GF-D8 (cell line): ENCODE data around the gene RASD2.
"Not testable (repeated sequence)": the region's sequence is repeated elsewhere in the genome, so short reads cannot be mapped to it uniquely, and the experiment has no call there.

ENCODE experiments used
- DNase-seq: peaks from one replicate; lab custom pipeline; 2025; lab: John Stamatoyannopoulos, UW

RASD2 gene

GRCh38 chr22:35540595-35541253, at the start of gene RASD2:
TSS of gene RASD2 (plus strand) at chr22:35540831. CDS start at chr22:35546810, 5,979 bp downstream.
- DNase-seq: no peak

GRCh38 chr22:35491061-35491907, 49.3 kb upstream of the RASD2 start:
- not testable (repeated sequence) for DNase-seq

- DNase-seq: no peak
Observed at GRCh38 chr22:35491908-35492380, 48.7 kb upstream of the RASD2 start.

- no peak for DNase-seq
Observed at GRCh38 chr22:35493074-35493473, 47.6 kb upstream of the RASD2 start.

- not testable (repeated sequence) for DNase-seq
Observed at GRCh38 chr22:35495711-35496110, 44.9 kb upstream of the RASD2 start.

- no peak for DNase-seq
Observed at GRCh38 chr22:35496768-35497312, 43.8 kb upstream of the RASD2 start.

GRCh38 chr22:35498026-35498800, 42.4 kb upstream of the RASD2 start:
- DNase-seq: no peak

- no peak for DNase-seq
Observed at GRCh38 chr22:35502836-35503235, 37.8 kb upstream of the RASD2 start.

- no peak for DNase-seq
Observed at GRCh38 chr22:35505399-35506258, 35.0 kb upstream of the RASD2 start.

- no peak for DNase-seq
Observed at GRCh38 chr22:35506259-35506570, 34.4 kb upstream of the RASD2 start.

- not testable (repeated sequence) for DNase-seq
Observed at GRCh38 chr22:35507851-35508250, 32.8 kb upstream of the RASD2 start.

GRCh38 chr22:35509451-35509850, 31.2 kb upstream of the RASD2 start:
- DNase-seq: no peak

- DNase-seq: no peak
Observed at GRCh38 chr22:35509960-35510359, 30.7 kb upstream of the RASD2 start.

GRCh38 chr22:35510481-35510934, 30.1 kb upstream of the RASD2 start:
- DNase-seq: no peak

- no peak for DNase-seq
Observed at GRCh38 chr22:35510951-35511350, 29.7 kb upstream of the RASD2 start.

- DNase-seq: no peak
Observed at GRCh38 chr22:35514366-35514765, 26.3 kb upstream of the RASD2 start.

GRCh38 chr22:35515952-35516351, 24.7 kb upstream of the RASD2 start:
- DNase-seq: not testable (repeated sequence)

- DNase-seq: no peak
Observed at GRCh38 chr22:35516723-35517122, 23.9 kb upstream of the RASD2 start.

- no peak for DNase-seq
Observed at GRCh38 chr22:35517207-35517606, 23.4 kb upstream of the RASD2 start.

GRCh38 chr22:35517769-35518530, 22.7 kb upstream of the RASD2 start:
- no peak for DNase-seq
